ENCODE data around the gene TAS1R1.

Gene TAS1R1

DNA sequence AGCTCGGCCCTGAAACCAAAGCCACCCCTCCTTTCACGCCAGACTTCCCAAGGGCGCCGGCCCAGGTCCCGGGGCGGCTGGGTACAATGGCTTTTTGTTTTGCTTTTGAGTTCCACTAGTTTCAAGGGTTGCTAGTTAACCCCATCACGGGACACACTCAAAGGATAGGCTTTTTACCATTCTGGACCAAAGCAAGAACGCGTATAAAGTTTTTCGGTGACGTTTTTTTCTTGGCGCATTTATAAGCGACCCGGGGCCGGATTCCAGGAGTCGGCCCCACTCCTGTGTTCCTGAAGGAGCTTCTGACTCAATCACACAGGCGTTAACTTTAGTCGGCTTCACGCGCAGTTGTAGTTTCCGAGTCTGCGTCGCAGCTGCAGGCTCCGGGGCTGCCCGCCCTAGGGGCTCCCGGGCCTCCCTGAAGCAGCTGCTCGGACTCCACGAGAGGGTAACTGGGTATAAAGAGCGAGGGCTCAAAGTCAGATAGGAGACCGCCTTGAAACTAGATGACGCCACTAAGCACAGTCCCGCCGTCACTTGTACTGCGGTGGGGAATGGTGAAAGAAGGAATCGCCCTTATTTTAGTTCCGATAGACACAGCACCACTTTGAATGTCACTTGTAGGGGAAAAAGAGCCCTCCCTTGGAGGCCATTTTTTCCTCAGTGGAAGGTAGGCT is 48.3 kb downstream of the TAS1R1 start:
- ATAC-seq (ENCODE audit: low read depth) (peak; percentile 3; the same call in 1 of the 3 replicates), DNase-seq (ENCODE audit: low spot score) (no peak)
- Histone ChIP-seq H3K4me1 (ENCODE audit: insufficient read depth, poor library complexity, severe bottlenecking) (peaks cover 25% of the 10 kb centered on the region), H3K27ac (ENCODE audit: poor library complexity, severe bottlenecking) (peak overlapping the region; percentile 85), H3K27me3 (ENCODE audit: insufficient read depth, poor library complexity, severe bottlenecking) (no peaks in the 10 kb centered on the region), H3K36me3 (ENCODE audit: low read depth) (peaks cover 14% of the 10 kb centered on the region), H3K4me3 (ENCODE audit: severe bottlenecking) (peak overlapping the region; percentile 52), H3K9me3 (ENCODE audit: severe bottlenecking) (no peaks in the 10 kb centered on the region)
- TF ChIP-seq, protein P1, sequence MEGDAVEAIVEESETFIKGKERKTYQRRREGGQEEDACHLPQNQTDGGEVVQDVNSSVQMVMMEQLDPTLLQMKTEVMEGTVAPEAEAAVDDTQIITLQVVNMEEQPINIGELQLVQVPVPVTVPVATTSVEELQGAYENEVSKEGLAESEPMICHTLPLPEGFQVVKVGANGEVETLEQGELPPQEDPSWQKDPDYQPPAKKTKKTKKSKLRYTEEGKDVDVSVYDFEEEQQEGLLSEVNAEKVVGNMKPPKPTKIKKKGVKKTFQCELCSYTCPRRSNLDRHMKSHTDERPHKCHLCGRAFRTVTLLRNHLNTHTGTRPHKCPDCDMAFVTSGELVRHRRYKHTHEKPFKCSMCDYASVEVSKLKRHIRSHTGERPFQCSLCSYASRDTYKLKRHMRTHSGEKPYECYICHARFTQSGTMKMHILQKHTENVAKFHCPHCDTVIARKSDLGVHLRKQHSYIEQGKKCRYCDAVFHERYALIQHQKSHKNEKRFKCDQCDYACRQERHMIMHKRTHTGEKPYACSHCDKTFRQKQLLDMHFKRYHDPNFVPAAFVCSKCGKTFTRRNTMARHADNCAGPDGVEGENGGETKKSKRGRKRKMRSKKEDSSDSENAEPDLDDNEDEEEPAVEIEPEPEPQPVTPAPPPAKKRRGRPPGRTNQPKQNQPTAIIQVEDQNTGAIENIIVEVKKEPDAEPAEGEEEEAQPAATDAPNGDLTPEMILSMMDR (IDR thresholded peaks at IDR 0.05; ENCODE audit: poor library complexity, severe bottlenecking): no peak

GRCh38 chr1:6603915-6604558 is 48.9 kb downstream of the TAS1R1 start:
- ATAC-seq (ENCODE audit: low read depth) (no peak), DNase-seq (ENCODE audit: low spot score) (no peak)
- H3K27ac ChIP-seq (ENCODE audit: poor library complexity, severe bottlenecking): peak overlapping the region; percentile 85
- peaks cover 23% of the 10 kb centered on the region for H3K4me1 ChIP-seq (ENCODE audit: insufficient read depth, poor library complexity, severe bottlenecking)
- H3K36me3 ChIP-seq (ENCODE audit: low read depth): peaks cover 8% of the 10 kb centered on the region
- TF ChIP-seq, protein P1 (IDR thresholded peaks at IDR 0.05; ENCODE audit: poor library complexity, severe bottlenecking): no peak
- peak overlapping the region; percentile 52 for H3K4me3 ChIP-seq (ENCODE audit: severe bottlenecking)
- H3K9me3 ChIP-seq (ENCODE audit: severe bottlenecking): no peaks in the 10 kb centered on the region
- H3K27me3 ChIP-seq (ENCODE audit: insufficient read depth, poor library complexity, severe bottlenecking): no peaks in the 10 kb centered on the region

GRCh38 chr1:6612641-6613360 is 57.7 kb downstream of the TAS1R1 start:
- DNase-seq (ENCODE audit: low spot score): no peak

DNA sequence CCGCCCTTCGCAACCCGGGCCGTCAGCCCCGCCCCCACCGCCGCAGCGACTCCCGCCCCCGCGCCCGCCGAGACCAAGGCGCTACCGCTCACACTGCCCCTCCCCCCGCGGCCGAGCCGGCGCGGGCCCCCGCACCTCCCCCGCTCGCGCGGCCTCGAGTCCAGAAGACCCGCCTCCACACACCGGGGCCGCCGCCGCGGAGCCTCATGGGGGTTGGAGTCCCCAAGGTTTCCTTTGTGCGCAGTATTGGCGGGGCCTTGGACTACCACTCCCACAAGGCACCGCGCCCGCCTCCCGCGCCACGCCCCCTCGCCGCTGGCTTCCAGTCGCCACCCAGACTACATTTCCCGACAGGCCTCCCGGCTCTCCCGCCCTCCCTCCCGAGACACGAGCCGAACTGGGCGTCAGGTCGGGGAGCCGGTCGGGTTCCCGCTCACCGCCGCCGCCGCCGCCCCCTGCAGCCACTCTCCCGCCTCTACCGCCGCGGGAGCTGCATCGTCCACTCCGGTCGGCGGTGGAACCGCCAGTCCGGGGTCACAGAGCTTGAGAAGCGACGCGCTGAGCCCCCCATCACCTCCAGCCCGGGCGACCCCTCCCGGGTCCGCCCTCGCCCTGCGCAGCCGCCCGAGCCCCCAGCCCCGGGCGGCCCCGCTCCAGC is 58.4 kb downstream of the TAS1R1 start, which contains the start of gene PHF13:
Gene PHF13 (plus strand): TSS at position 371 of the 658 bp plus-strand sequence. CDS start 336 bp downstream, outside the sequence.
- H3K4me3 ChIP-seq (ENCODE audit: severe bottlenecking): peak within 1 kb of the TSS; percentile 66
- peaks cover 14% of the 10 kb centered on the region for H3K4me1 ChIP-seq (ENCODE audit: insufficient read depth, poor library complexity, severe bottlenecking)
- no peaks in the 10 kb centered on the region for H3K9me3 ChIP-seq (ENCODE audit: severe bottlenecking)
- H3K36me3 ChIP-seq (ENCODE audit: low read depth): peaks cover 13% of the 10 kb centered on the region
- H3K27ac ChIP-seq (ENCODE audit: poor library complexity, severe bottlenecking): peak within 1 kb of the TSS; percentile 71
- ATAC-seq (ENCODE audit: low read depth): peak; percentile 92
- TF ChIP-seq, protein P1 (IDR thresholded peaks at IDR 0.05; ENCODE audit: poor library complexity, severe bottlenecking): no peak
- peak; percentile 98 for DNase-seq (ENCODE audit: low spot score)
- H3K27me3 ChIP-seq (ENCODE audit: insufficient read depth, poor library complexity, severe bottlenecking): no peaks in the 10 kb centered on the region

More at GRCh38 chr1:6612641-6613360, 57.7 kb downstream of the TAS1R1 start:
- peaks cover 14% of the 10 kb centered on the region for H3K4me1 ChIP-seq (ENCODE audit: insufficient read depth, poor library complexity, severe bottlenecking)
- TF ChIP-seq, protein P1 (IDR thresholded peaks at IDR 0.05; ENCODE audit: poor library complexity, severe bottlenecking): no peak
- H3K4me3 ChIP-seq (ENCODE audit: severe bottlenecking): peak overlapping the region; percentile 66
- peak; percentile 40 for ATAC-seq (ENCODE audit: low read depth)
- H3K27me3 ChIP-seq (ENCODE audit: insufficient read depth, poor library complexity, severe bottlenecking): no peaks in the 10 kb centered on the region
- peaks cover 13% of the 10 kb centered on the region for H3K36me3 ChIP-seq (ENCODE audit: low read depth)
- H3K9me3 ChIP-seq (ENCODE audit: severe bottlenecking): no peaks in the 10 kb centered on the region
- peak overlapping the region; percentile 71 for H3K27ac ChIP-seq (ENCODE audit: poor library complexity, severe bottlenecking)

All from RWPE2 (cell line).